Activated CD4-positive, alpha-beta memory T cell treated with anti-CD3 and anti-CD28 coated beads for 36 hours (primary cell): ENCODE data around the gene ZC3H11A. TPM values are rescaled to one million over a fixed set of nuclear protein-coding genes. Genes with fewer than 3 reads are reported as not detected.
"Not testable (repeated sequence)": the region's sequence is repeated elsewhere in the genome, so short reads cannot be mapped to it uniquely, and the experiment has no call there.

Source experiments
- CTCF ChIA-PET: fragments of 350-600 bp; sonication (Branson Sonifier 250); formaldehyde crosslinking; loops from one replicate; lab custom pipeline; 2021; ENCODE audit warnings: antibody characterized with exemption, inconsistent platforms; lab: Charles Lee
- POLR2A ChIA-PET: fragments of 350-600 bp; sonication (Branson Sonifier 250); formaldehyde crosslinking; loops from one replicate; lab custom pipeline; 2021; ENCODE audit warnings: antibody characterized with exemption; lab: Charles Lee
- DNase-seq: peaks from one replicate; pipeline ENCODE4 v3.0.0-alpha.2; 2020
- H3K27ac Mint-ChIP-seq: one replicate; pipeline ENCODE4 v1.8.0; 2021; ENCODE audit warnings: mixed read lengths
- H3K27me3 Mint-ChIP-seq: one replicate; pipeline ENCODE4 v1.8.0; 2021; ENCODE audit warnings: mixed read lengths
- H3K36me3 Mint-ChIP-seq: one replicate; pipeline ENCODE4 v1.8.0; 2021; ENCODE audit warnings: mixed read lengths
- H3K4me1 Mint-ChIP-seq: one replicate; pipeline ENCODE4 v1.8.0; 2021; ENCODE audit warnings: low read depth, mixed read lengths
- H3K4me3 Mint-ChIP-seq: one replicate; pipeline ENCODE4 v1.8.0; 2021; ENCODE audit warnings: mild to moderate bottlenecking, mixed read lengths
- H3K9me3 Mint-ChIP-seq: one replicate; pipeline ENCODE4 v1.8.0; 2021; ENCODE audit warnings: mixed read lengths
- intact Hi-C: fragments of 100-400 bp; cut with micrococcal nuclease; formaldehyde crosslinking; loops from one replicate; pipeline ENCODE4 v1.15.1; 2023
- total RNA-seq, 2 experiments: library from RNA; stranded (reverse); gene quantifications; one replicate each; pipeline ENCODE4 v1.2.3, GENCODE V29; 2021

ZC3H11A gene
- total RNA-seq, 2 experiments from 2014 or later, result 90.2 to 91.8 TPM

- Mint-ChIP-seq H3K27me3 (no peaks in the 10 kb centered on the region), H3K27ac (no peak overlapping the region), H3K36me3 (no peaks in the 10 kb centered on the region), H3K4me3 (no peak overlapping the region), H3K4me1 (peaks cover 4% of the 10 kb centered on the region), H3K9me3 (no peaks in the 10 kb centered on the region)
- CTCF ChIA-PET, result interaction anchor here (0.6 kb wide), 1 partner anchor 77 kb away, joined by 4 read pairs; no protein-coding TSS in a partner anchor
- POLR2A ChIA-PET, result no interaction called here
- intact Hi-C loops, result loop anchor here (10.0 kb wide), 2 partner anchors 165 to 465 kb away; partner anchors contain the start of gene ATP2B4
- no peak for DNase-seq
Observed at GRCh38 chr1:203789966-203790365, 5.5 kb upstream of the ZC3H11A start.

GRCh38 chr1:203791498-203791897 is 3.9 kb upstream of the ZC3H11A start:
- H3K4me1 Mint-ChIP-seq, result peaks cover 8% of the 10 kb centered on the region
- CTCF ChIA-PET, result interaction anchor here (1.1 kb wide), 1 partner anchor 607 kb away, joined by 3 read pairs; no protein-coding TSS in a partner anchor
- no peaks in the 10 kb centered on the region for H3K27me3 Mint-ChIP-seq
- POLR2A ChIA-PET, result no interaction called here
- no peak for DNase-seq
- H3K9me3 Mint-ChIP-seq, result no peaks in the 10 kb centered on the region
- peaks cover 7% of the 10 kb centered on the region for H3K36me3 Mint-ChIP-seq
- no peak overlapping the region for H3K27ac Mint-ChIP-seq
- no peak overlapping the region for H3K4me3 Mint-ChIP-seq
- intact Hi-C loops, result loop anchor here (10.0 kb wide), 2 partner anchors 167 to 467 kb away; partner anchors contain the start of gene ATP2B4

DNA sequence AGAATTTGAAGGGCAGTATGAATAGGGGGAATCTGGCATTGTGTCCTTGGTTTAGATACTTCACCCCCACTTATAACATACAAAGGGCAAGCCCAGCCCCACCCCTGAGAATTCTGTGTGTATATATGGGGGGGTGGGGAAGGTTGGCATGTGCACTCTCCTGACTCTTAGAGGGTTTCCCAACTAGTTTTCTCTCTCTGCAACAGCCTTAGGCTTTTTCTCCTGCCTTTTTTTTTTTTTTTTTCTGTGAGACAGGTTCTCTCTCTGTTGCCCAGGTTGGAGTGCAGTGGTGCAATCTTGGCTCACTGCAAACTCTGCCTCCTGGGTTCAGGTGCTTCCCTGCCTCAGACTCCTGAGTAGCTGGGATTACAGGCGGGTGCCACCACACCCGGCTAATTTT is 2.9 kb upstream of the ZC3H11A start:
- POLR2A ChIA-PET, result no interaction called here
- CTCF ChIA-PET, result no interaction called here
- DNase-seq, result no peak
- peaks cover 14% of the 10 kb centered on the region for H3K36me3 Mint-ChIP-seq
- intact Hi-C loops, result loop anchor here (10.0 kb wide), 2 partner anchors 168 to 468 kb away; partner anchors contain the start of gene ATP2B4
- no peaks in the 10 kb centered on the region for H3K27me3 Mint-ChIP-seq
- H3K9me3 Mint-ChIP-seq, result no peaks in the 10 kb centered on the region
- no peak overlapping the region for H3K27ac Mint-ChIP-seq
- peaks cover 15% of the 10 kb centered on the region for H3K4me1 Mint-ChIP-seq
- H3K4me3 Mint-ChIP-seq, result no peak overlapping the region

DNA sequence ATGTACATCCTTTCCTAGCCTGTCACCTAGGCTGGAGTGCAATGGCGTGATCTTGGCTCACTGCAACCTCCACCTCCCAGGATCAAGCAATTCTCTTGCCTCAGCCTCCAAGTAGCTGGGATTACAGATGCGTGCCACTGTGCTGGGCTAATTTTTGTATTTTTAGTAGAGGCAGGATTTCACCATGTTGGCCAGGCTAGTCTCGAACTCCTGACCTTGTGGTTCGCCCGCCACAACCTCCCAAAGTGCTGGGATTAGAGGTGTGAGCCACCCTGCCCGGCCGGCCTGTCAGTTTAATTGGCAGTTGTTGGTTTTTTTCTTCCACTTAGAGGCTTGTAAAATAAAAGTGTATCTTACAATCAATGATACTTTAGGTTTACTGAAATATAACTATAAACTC is 1.9 kb upstream of the ZC3H11A start:
- Mint-ChIP-seq H3K36me3 (peaks cover 25% of the 10 kb centered on the region), H3K4me1 (peaks cover 26% of the 10 kb centered on the region)
- CTCF ChIA-PET, result interaction anchor here (1.4 kb wide), 1 partner anchor 10 kb away, joined by 4 read pairs; no protein-coding TSS in a partner anchor
- DNase-seq, H3K27me3 Mint-ChIP-seq, POLR2A ChIA-PET, H3K9me3 Mint-ChIP-seq, H3K27ac Mint-ChIP-seq, H3K4me3 Mint-ChIP-seq: not testable (repeated sequence)
- intact Hi-C loops, result loop anchor here (10.0 kb wide), 2 partner anchors 169 to 469 kb away; partner anchors contain the start of gene ATP2B4

DNA sequence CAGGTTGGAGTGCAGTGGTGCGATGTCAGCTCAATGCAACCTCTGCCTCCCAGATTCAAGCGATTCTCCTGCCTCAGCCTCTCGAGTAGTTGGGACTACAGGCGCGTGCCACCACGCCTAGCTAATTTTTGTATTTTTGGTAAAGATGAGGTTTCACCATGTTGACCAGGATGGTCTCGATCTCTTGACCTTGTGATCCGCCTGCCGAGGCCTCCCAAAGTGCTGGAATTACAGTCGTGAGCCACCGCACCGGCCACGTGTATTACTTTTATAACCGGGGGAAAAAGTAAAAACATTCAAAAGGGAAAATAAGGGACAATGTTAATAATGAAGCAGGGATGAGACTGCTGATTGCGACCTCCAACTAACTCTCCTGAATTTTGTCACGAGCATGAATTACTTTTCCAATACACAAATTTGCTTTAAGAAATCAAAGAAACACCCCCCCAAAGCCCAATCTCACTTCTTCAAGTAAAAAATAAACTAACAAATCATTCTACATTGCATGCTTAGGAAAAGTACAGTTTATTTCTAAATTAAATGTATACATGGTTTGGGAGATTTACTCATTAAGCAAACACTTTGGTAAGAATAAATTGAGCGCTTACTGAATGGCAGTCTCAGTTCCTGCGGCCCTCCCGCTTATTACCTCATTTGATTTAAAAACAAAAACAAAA is 521 bp upstream of the ZC3H11A start:
- peaks cover 39% of the 10 kb centered on the region for H3K4me1 Mint-ChIP-seq
- H3K9me3 Mint-ChIP-seq, result no peaks in the 10 kb centered on the region

DNA sequence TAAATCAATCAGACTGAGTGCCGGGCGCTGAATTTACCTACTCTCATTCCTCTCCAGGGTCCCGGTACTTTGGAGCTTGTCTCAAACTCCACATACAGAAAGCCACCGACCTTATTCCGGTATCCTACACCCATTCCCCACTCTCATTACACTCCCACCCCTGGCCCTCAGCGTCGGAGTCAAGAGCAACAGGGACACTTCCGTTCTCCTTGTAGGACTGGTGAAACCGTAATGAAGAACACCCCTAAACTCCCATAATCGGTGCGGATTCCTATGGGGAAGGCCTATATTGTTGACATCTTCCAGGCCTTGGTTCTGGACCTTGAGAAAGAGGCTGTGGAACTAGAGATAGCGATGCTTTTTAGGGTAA is 798 bp downstream of the ZC3H11A start:
- intact Hi-C loops, result loop anchor here (5.0 to 10.0 kb wide), 4 partner anchors 144 to 616 kb away; partner anchors contain the start of genes ATP2B4 and PPP1R15B
- POLR2A ChIA-PET, result interaction anchor here (4.6 kb wide), 1 partner anchor 31 kb away, joined by 18 read pairs; the partner anchor contains the start of gene LAX1
- Mint-ChIP-seq H3K4me1 (peaks cover 50% of the 10 kb centered on the region), H3K9me3 (no peaks in the 10 kb centered on the region), H3K27ac (peak overlapping the region; percentile 94), H3K4me3 (peak overlapping the region; percentile 95), H3K36me3 (peaks cover 36% of the 10 kb centered on the region), H3K27me3 (no peaks in the 10 kb centered on the region)
- CTCF ChIA-PET, result no interaction called here
- DNase-seq, result peak; percentile 48

More for the DNA sequence above, 521 bp upstream of the ZC3H11A start:
- peak overlapping the region; percentile 95 for H3K4me3 Mint-ChIP-seq
- ChIA-PET CTCF (interaction anchor here (1.4 kb wide), 1 partner anchor 8 kb away, joined by 4 read pairs; no protein-coding TSS in a partner anchor), POLR2A (interaction anchor here (4.6 kb wide), 1 partner anchor 30 kb away, joined by 18 read pairs; the partner anchor contains the start of gene LAX1)
- no peak for DNase-seq
- intact Hi-C loops, result loop anchor here (1.0 to 10.0 kb wide), 7 partner anchors 29 to 617 kb away; partner anchors contain the start of genes ATP2B4, LAX1, PPP1R15B and SNRPE
- H3K36me3 Mint-ChIP-seq, result peaks cover 33% of the 10 kb centered on the region
- H3K27me3 Mint-ChIP-seq, result no peaks in the 10 kb centered on the region
- peak overlapping the region; percentile 96 for H3K27ac Mint-ChIP-seq

DNA sequence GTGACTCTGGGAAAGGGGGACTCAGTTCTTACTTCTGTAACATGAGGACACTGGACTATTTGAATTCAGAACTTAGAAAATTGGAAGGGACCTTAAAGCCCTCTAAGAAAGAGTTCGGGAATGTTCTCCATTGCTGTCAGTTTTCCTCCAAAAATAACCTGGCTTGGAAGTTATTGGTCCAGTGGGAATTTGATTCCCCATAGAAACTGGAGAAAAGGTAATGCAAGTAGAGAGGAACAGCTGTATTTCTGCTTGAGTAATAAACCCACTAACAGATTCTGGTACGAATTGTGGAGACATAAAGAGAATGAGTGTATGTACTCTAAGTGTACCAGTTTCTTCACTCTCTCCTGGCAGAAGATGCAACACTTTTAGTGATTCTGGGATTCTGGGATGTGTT is 1.8 kb downstream of the ZC3H11A start:
- Mint-ChIP-seq H3K4me3 (peak overlapping the region; percentile 95), H3K4me1 (peaks cover 57% of the 10 kb centered on the region), H3K9me3 (no peaks in the 10 kb centered on the region), H3K36me3 (peaks cover 36% of the 10 kb centered on the region), H3K27ac (no peak overlapping the region), H3K27me3 (no peaks in the 10 kb centered on the region)
- POLR2A ChIA-PET, result interaction anchor here (0.7 to 4.6 kb wide), 2 partner anchors 31 to 32 kb away, joined by 3 to 18 read pairs; partner anchors contain the start of gene LAX1
- intact Hi-C loops, result loop anchor here (5.0 to 10.0 kb wide), 4 partner anchors 145 to 615 kb away; partner anchors contain the start of genes ATP2B4 and PPP1R15B
- CTCF ChIA-PET, result no interaction called here
- no peak for DNase-seq

DNA sequence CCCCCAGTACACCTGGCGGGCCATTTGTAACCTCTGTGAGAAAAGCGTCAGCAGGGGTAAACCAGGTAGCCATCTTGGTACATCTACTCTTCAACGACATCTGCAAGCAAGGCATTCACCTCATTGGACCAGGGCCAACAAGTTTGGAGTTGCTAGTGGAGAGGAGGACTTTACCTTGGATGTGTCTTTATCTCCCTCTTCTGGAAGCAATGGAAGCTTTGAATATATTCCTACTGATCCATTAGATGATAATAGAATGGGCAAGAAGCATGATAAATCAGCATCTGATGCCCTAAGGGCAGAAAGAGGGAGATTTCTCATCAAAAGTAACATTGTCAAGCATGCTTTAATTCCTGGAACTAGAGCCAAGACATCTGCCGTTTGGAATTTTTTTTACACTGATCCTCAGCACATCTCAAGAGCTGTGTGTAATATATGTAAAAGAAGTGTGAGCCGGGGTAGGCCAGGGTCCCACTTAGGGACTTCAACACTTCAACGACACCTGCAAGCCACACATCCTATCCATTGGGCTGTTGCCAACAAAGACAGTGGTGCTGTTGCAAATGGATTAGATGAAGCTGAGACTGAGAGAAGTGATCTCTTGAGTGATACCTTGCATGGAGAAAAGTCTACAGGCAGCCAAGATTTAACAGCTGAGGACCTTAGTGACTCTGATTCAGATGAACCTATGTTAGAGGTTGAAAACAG is 2.7 kb downstream of the ZC3H11A start:
- ChIA-PET CTCF (interaction anchor here (1.0 kb wide), 1 partner anchor 172 kb away, joined by 3 read pairs; the partner anchor contains the start of gene ATP2B4), POLR2A (interaction anchor here (4.6 kb wide), 1 partner anchor 33 kb away, joined by 18 read pairs; the partner anchor contains the start of gene LAX1)
- Mint-ChIP-seq H3K27ac (no peak overlapping the region), H3K4me1 (peaks cover 61% of the 10 kb centered on the region), H3K4me3 (no peak overlapping the region), H3K36me3 (peaks cover 43% of the 10 kb centered on the region), H3K27me3 (no peaks in the 10 kb centered on the region), H3K9me3 (no peaks in the 10 kb centered on the region)
- DNase-seq, result no peak
- intact Hi-C loops, result loop anchor here (5.0 to 10.0 kb wide), 4 partner anchors 146 to 614 kb away; partner anchors contain the start of genes ATP2B4 and PPP1R15B

GRCh38 chr1:203799157-203799556 is 3.7 kb downstream of the ZC3H11A start:
- Mint-ChIP-seq H3K4me1 (peaks cover 68% of the 10 kb centered on the region), H3K36me3 (peaks cover 50% of the 10 kb centered on the region), H3K9me3 (no peaks in the 10 kb centered on the region), H3K27me3 (no peaks in the 10 kb centered on the region), H3K27ac (no peak overlapping the region), H3K4me3 (no peak overlapping the region)
- POLR2A ChIA-PET, result no interaction called here
- intact Hi-C loops, result loop anchor here (5.0 to 10.0 kb wide), 4 partner anchors 147 to 613 kb away; partner anchors contain the start of genes ATP2B4 and PPP1R15B
- no peak for DNase-seq
- CTCF ChIA-PET, result no interaction called here

DNA sequence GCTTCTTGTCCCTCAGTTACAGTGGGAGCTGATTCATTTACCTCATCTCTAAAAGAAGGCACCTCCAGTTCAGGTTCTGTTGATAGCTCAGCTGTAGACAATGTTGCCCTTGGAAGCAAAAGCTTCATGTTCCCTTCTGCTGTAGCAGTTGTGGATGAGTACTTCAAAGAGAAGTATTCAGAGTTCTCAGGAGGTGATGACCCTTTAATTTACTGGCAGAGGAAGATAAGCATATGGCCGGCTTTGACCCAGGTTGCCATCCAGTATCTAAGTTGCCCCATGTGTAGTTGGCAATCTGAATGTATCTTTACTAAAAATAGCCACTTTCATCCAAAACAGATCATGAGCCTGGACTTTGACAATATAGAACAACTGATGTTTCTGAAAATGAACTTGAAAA is 4.5 kb downstream of the ZC3H11A start:
- intact Hi-C loops, result loop anchor here (5.0 to 10.0 kb wide), 4 partner anchors 148 to 612 kb away; partner anchors contain the start of genes ATP2B4 and PPP1R15B
- Mint-ChIP-seq H3K36me3 (peaks cover 53% of the 10 kb centered on the region), H3K4me3 (no peak overlapping the region), H3K27ac (peak overlapping the region; percentile 10), H3K9me3 (no peaks in the 10 kb centered on the region), H3K4me1 (peaks cover 64% of the 10 kb centered on the region), H3K27me3 (no peaks in the 10 kb centered on the region)
- DNase-seq, result no peak
- CTCF ChIA-PET, result interaction anchor here (1.0 to 1.6 kb wide), 2 partner anchors 527 to 533 kb away, joined by 3 read pairs; no protein-coding TSS in a partner anchor
- POLR2A ChIA-PET, result interaction anchor here (0.8 kb wide), 1 partner anchor 35 kb away, joined by 3 read pairs; the partner anchor contains the start of gene LAX1

DNA sequence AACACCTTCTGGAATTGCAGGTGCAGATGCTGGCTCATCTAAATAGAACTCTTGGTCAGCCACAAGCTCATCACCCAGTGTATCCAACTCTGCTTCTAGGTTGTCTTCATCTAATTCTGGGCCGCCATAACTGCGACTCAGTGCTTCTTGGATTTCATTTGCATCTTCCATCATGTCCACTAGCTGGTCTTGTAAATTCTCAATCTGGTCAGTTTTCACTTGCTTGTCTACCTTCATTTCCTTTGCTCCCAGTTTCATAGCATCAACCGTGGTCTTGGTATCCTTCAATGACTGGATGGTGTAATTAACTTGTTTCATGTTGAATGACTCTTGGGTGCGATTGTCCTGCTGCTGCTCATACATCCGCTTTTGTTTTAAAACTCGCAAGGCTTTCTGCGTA is 10.3 kb downstream of the ZC3H11A start:
- no peak for DNase-seq
- peaks cover 35% of the 10 kb centered on the region for H3K36me3 Mint-ChIP-seq
- ChIA-PET CTCF (no interaction called here), POLR2A (no interaction called here)
- intact Hi-C loops, result no loop called here
- H3K4me1 Mint-ChIP-seq, result peaks cover 37% of the 10 kb centered on the region
- H3K27me3 Mint-ChIP-seq, result no peaks in the 10 kb centered on the region
- H3K4me3 Mint-ChIP-seq, result no peak overlapping the region
- H3K9me3 Mint-ChIP-seq, result no peaks in the 10 kb centered on the region
- no peak overlapping the region for H3K27ac Mint-ChIP-seq
